IMR-90 (cell line): ENCODE results near the gene MAPKAP1. TPM values are rescaled to one million over a fixed set of nuclear protein-coding genes. Genes with fewer than 3 reads are reported as not detected.

ENCODE experiments used
- ATAC-seq: fragments of 200-7000 bp; cut with Tn5 transposase; 2 replicates; pipeline ENCODE4 v1.9.1; 2020; ENCODE audit warnings: low read depth, mild to moderate bottlenecking, moderate library complexity
- BruUV-seq: library from RNA; stranded (reverse); fragments of 400-500 nt; replicated peaks from 2 replicates; lab custom pipeline; 2021; lab: Mats Ljungman, UMichigan
- CTCF ChIA-PET: fragments of 300-600 bp; formaldehyde crosslinking; extraction: SDS; loops from one replicate; lab custom pipeline; 2021; ENCODE audit warnings: antibody characterized with exemption; lab: Yijun Ruan, JAX
- POLR2A ChIA-PET: fragments of 300-600 bp; sonication (Branson Sonifier 250); formaldehyde crosslinking; loops from one replicate; lab custom pipeline; 2022; ENCODE audit warnings: antibody characterized with exemption; ENCODE audit not compliant: unreplicated experiment; lab: Charles Lee
- DNase-seq: peaks from one replicate; pipeline ENCODE4 v3.0.0; 2013
- H2AFZ ChIP-seq: replicated peaks from 2 replicates; pipeline ENCODE3; 2013; ENCODE audit warnings: low read length, mild to moderate bottlenecking; ENCODE audit not compliant: poor library complexity
- H2AK5ac ChIP-seq: 2 replicates; pipeline ENCODE4 v1.6.1; 2013; ENCODE audit warnings: low read depth, low read length, inconsistent platforms
- H2AK9ac ChIP-seq: replicated peaks from 2 replicates; pipeline ENCODE3; 2013; ENCODE audit warnings: mild to moderate bottlenecking, low read depth, low read length, moderate library complexity; ENCODE audit not compliant: poor library complexity
- H2BK120ac ChIP-seq: 2 replicates; pipeline ENCODE4 v1.6.1; 2013; ENCODE audit warnings: low read depth, low read length, inconsistent platforms
- H2BK15ac ChIP-seq: 3 replicates; pipeline ENCODE4 v1.6.1; 2013; ENCODE audit warnings: low read depth, low read length, inconsistent platforms
- H2BK20ac ChIP-seq: 2 replicates; pipeline ENCODE4 v1.6.1; 2013; ENCODE audit warnings: low read depth, mild to moderate bottlenecking, inconsistent platforms, low read length, moderate library complexity
- H2BK5ac ChIP-seq: 2 replicates; pipeline ENCODE4 v1.6.1; 2013; ENCODE audit warnings: mild to moderate bottlenecking, low read depth, low read length, inconsistent platforms; ENCODE audit not compliant: poor library complexity, severe bottlenecking
- H3K14ac ChIP-seq: replicated peaks from 2 replicates; pipeline ENCODE4 v1.6.1; 2013; ENCODE audit warnings: low read depth, low read length, inconsistent platforms
- H3K18ac ChIP-seq: 2 replicates; pipeline ENCODE4 v1.6.1; 2013; ENCODE audit warnings: low read depth, low read length, control low read depth
- H3K23ac ChIP-seq: 2 replicates; pipeline ENCODE4 v1.6.1; 2013; ENCODE audit warnings: low read depth, low read length, inconsistent platforms
- H3K27ac ChIP-seq: 2 replicates; pipeline ENCODE4 v1.5.1; 2013; ENCODE audit warnings: mild to moderate bottlenecking, control low read depth, low read length; ENCODE audit not compliant: insufficient read depth
- H3K27me3 ChIP-seq: 2 replicates; pipeline ENCODE4 v1.6.1; 2013; ENCODE audit warnings: low read length; ENCODE audit not compliant: control insufficient read depth, insufficient read depth
- H3K36me3 ChIP-seq: 2 replicates; pipeline ENCODE4 v1.6.1; 2013; ENCODE audit warnings: low read length, mixed read lengths; ENCODE audit not compliant: control insufficient read depth, insufficient read depth
- H3K4ac ChIP-seq: 2 replicates; pipeline ENCODE4 v1.6.1; 2013; ENCODE audit warnings: low read depth, low read length, inconsistent platforms
- H3K4me1 ChIP-seq: 2 replicates; pipeline ENCODE4 v1.6.1; 2013; ENCODE audit warnings: low read length, mixed read lengths; ENCODE audit not compliant: control insufficient read depth, insufficient read depth
- H3K4me2 ChIP-seq: 2 replicates; pipeline ENCODE4 v1.6.1; 2013; ENCODE audit warnings: low read depth, mild to moderate bottlenecking, control low read depth, low read length, moderate library complexity
- H3K4me3 ChIP-seq: 2 replicates; pipeline ENCODE4 v1.5.1; 2013; ENCODE audit warnings: low read depth, mild to moderate bottlenecking, control low read depth, low read length, moderate library complexity; ENCODE audit not compliant: insufficient read depth
- H3K56ac ChIP-seq: 2 replicates; pipeline ENCODE4 v1.6.1; 2013; ENCODE audit warnings: low read length, inconsistent platforms; ENCODE audit not compliant: insufficient read depth; ENCODE audit errors: extremely low read depth
- H3K79me1 ChIP-seq, 2 experiments: 2 replicates each; pipeline ENCODE4 v1.6.1; 2013; ENCODE audit warnings: low read length in 2 of 2, inconsistent platforms in 1 of 2, low read depth in 1 of 2
- H3K9ac ChIP-seq: 2 replicates; pipeline ENCODE4 v1.6.1; 2013; ENCODE audit warnings: low read depth, low read length, control low read depth
- H3K9me1 ChIP-seq: 2 replicates; pipeline ENCODE4 v1.6.1; 2013; ENCODE audit warnings: low read length, inconsistent platforms; ENCODE audit not compliant: insufficient read depth
- H3K9me3 ChIP-seq: 2 replicates; pipeline ENCODE4 v1.6.1; 2013; ENCODE audit warnings: low read length; ENCODE audit not compliant: control insufficient read depth, insufficient read depth
- H4K20me1 ChIP-seq: 2 replicates; pipeline ENCODE4 v1.6.1; 2013; ENCODE audit warnings: low read length, inconsistent platforms; ENCODE audit not compliant: insufficient read depth
- H4K5ac ChIP-seq: 2 replicates; pipeline ENCODE4 v1.6.1; 2013; ENCODE audit warnings: mild to moderate bottlenecking, low read depth, low read length, control low read depth
- H4K8ac ChIP-seq, 2 experiments: 2 replicates each; pipeline ENCODE4 v1.6.1; 2013; ENCODE audit warnings: low read depth in 2 of 2, low read length in 2 of 2, control low read depth in 1 of 2, inconsistent platforms in 1 of 2
- H4K91ac ChIP-seq: 2 replicates; pipeline ENCODE4 v1.6.1; 2013; ENCODE audit warnings: low read depth, low read length, inconsistent platforms; ENCODE audit not compliant: insufficient read depth
- BHLHE40 ChIP-seq: fragments of 150-350 bp; IDR thresholded peaks from 2 replicates; pipeline ENCODE4 v1.6.1; 2016; ENCODE audit warnings: mild to moderate bottlenecking, low read depth, low read length
- CEBPB ChIP-seq: IDR thresholded peaks from 2 replicates; pipeline ENCODE4 v1.6.1; 2012; ENCODE audit warnings: low read depth, low read length, improper control_type of control experiment
- CHD1 ChIP-seq: IDR thresholded peaks from 2 replicates; pipeline ENCODE4 v1.6.1; 2012; ENCODE audit warnings: low read depth, low read length, improper control_type of control experiment
- MAFK ChIP-seq: IDR thresholded peaks from 2 replicates; pipeline ENCODE4 v1.6.1; 2012; ENCODE audit warnings: low read depth, low read length, improper control_type of control experiment
- MAZ ChIP-seq: IDR thresholded peaks from 2 replicates; pipeline ENCODE4 v1.6.1; 2012; ENCODE audit warnings: low read depth, mild to moderate bottlenecking, low read length, improper control_type of control experiment, moderate library complexity, borderline replicate concordance
- MXI1 ChIP-seq: IDR thresholded peaks from 2 replicates; pipeline ENCODE4 v1.6.1; 2012; ENCODE audit warnings: low read depth, mild to moderate bottlenecking, low read length, moderate library complexity, borderline replicate concordance
- POLR2A ChIP-seq: IDR thresholded peaks from 2 replicates; pipeline ENCODE4 v1.6.1; 2012; ENCODE audit warnings: mild to moderate bottlenecking, low read depth, low read length
- RAD21 ChIP-seq: IDR thresholded peaks from 2 replicates; pipeline ENCODE4 v1.6.1; 2012; ENCODE audit warnings: low read length, improper control_type of control experiment
- WGBS, 2 experiments: methylation state at CpG; one replicate each; pipeline versions ENCODE4 v1.1.5 to v1.1.7; 2013; ENCODE audit warnings: missing lambda C conversion rate in 2 of 2; ENCODE audit not compliant: insufficient read length in 1 of 2; ENCODE audit errors: extremely low coverage in 2 of 2; 5-methylcytosine and 5-hydroxymethylcytosine counted together
- dilution Hi-C: fragments of 300-500 bp; cut with HindIII; formaldehyde crosslinking; loops from one replicate; pipeline ENCODE4 v1.14.3; 2018; ENCODE audit warnings: low sequenced_read_pairs; ENCODE audit not compliant: unreplicated experiment
- in situ Hi-C: fragments of 300-500 bp; cut with MboI; formaldehyde crosslinking; loops from 3 replicates; pipeline ENCODE4 v1.14.3; 2019; ENCODE audit warnings: low sequenced_read_pairs, inconsistent platforms, mixed read lengths
- intact Hi-C: fragments of 100-400 bp; cut with micrococcal nuclease; formaldehyde crosslinking; loops from 2 replicates; pipeline ENCODE4 v1.10.0; 2022
- polyA plus RNA-seq, 3 experiments: library from polyadenylated mRNA; depleted of rRNA; stranded (reverse); fragments of >200 nt; gene quantifications; 2 replicates each; pipeline ENCODE4 v1.2.3, GENCODE V29; 2012; ENCODE audit warnings: low replicate concordance in 1 of 3
- total RNA-seq: library from RNA; depleted of rRNA; stranded (reverse); fragments of >200 nt; gene quantifications from 2 replicates; pipeline ENCODE4 v1.2.3, GENCODE V29; 2012
- TF ChIP-seq, protein P1 (sequence below): fragments of 150-350 bp; IDR thresholded peaks from 2 replicates; pipeline ENCODE4 v1.6.1; 2017; ENCODE audit warnings: mild to moderate bottlenecking, antibody characterized with exemption, low read length, low read depth
- TF ChIP-seq, protein P2 (sequence below): fragments of 150-350 bp; IDR thresholded peaks from 2 replicates; pipeline ENCODE4 v1.6.1; 2016; ENCODE audit warnings: low read depth, mild to moderate bottlenecking, low read length, moderate library complexity, borderline replicate concordance

The MAPKAP1 gene
- total and polyA plus RNA-seq, 2 of the 4 experiments (the other 2 are of a cell fraction) = 87.2 to 158 TPM

DNA sequence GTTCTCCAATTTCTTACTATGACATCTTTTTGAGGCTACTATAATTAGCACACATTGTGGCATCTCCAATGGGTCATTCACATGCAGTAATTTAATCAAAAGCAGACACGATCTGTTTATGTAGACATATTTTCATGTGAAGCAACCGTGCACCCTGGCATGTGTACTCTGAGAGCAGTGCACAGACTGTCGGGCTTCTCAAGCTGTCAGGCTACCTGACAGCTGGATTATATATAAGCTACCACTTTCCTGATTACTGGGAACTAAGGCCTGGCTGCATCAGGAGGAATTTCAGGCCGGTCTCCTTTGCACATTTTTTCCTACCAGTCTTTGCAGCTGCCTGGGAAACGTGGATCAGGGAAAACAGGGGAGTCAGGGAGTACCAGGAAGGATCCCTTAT is 197.5 kb downstream of the MAPKAP1 start:
- Histone ChIP-seq H3K4me2 (no peak overlapping the region), H2AK9ac (no peak overlapping the region), H3K23ac (peak overlapping the region; percentile 28; the same call in 1 of the 2 replicates), H3K9me3 (no peaks in the 10 kb centered on the region), H2BK120ac (peak overlapping the region; percentile 9; the same call in 1 of the 2 replicates), H3K36me3 (0 out of 2 replicates have a peak, but pooled peaks cover 2% of the 10 kb centered on the region), H2BK20ac (no peak overlapping the region), H3K4ac (no peak overlapping the region), H2BK15ac (no peak overlapping the region; the same call in 2 of the 3 replicates), H3K18ac (no peak overlapping the region), H2AFZ (peak overlapping the region; percentile 40), H3K56ac (0 out of 2 replicates have a peak overlapping the region, but pooled peaks have one; percentile 19), H4K91ac (no peak overlapping the region), H3K27ac (no peak overlapping the region), H3K4me1 (peaks cover 20% of the 10 kb centered on the region), H3K79me1 (peaks cover 16 to 42% of the 10 kb centered on the region in 2 experiments), H4K8ac (peak overlapping the region in 1 of 2 experiments; percentile 12; a peak in 1 of 4 replicates), H3K27me3 (no peaks in the 10 kb centered on the region), H3K9me1 (peaks cover 18% of the 10 kb centered on the region), H2BK5ac (peak overlapping the region; percentile 41), H2AK5ac (no peak overlapping the region), H4K20me1 (peaks cover 13% of the 10 kb centered on the region; the same call in 1 of the 2 replicates), H3K9ac (no peak overlapping the region), H3K4me3 (no peak overlapping the region), H4K5ac (no peak overlapping the region), H3K14ac (0 out of 2 replicates have a peak overlapping the region, but pooled peaks have one; percentile 10)
- DNase-seq (peak; percentile 87), ATAC-seq (peak; percentile 67)
- dilution Hi-C loops = no loop called here
- BruUV-seq = no TSS peak
- intact Hi-C loops = no loop called here
- ChIA-PET CTCF (interaction anchor here (0.6 kb wide), 1 partner anchor 689 kb away, joined by 3 read pairs; no protein-coding TSS in a partner anchor), POLR2A (no interaction called here)
- in situ Hi-C loops = no loop called here
- WGBS, 2 experiments = no CpG with 5 or more reads among the region's 5 CpGs
- TF ChIP-seq MAFK (no peak), BHLHE40 (peak; percentile 74), MXI1 (no peak), RAD21 (no peak), CHD1 (no peak), MAZ (no peak), POLR2A (no peak), CEBPB (peak; percentile 80)
- TF ChIP-seq, protein P1, sequence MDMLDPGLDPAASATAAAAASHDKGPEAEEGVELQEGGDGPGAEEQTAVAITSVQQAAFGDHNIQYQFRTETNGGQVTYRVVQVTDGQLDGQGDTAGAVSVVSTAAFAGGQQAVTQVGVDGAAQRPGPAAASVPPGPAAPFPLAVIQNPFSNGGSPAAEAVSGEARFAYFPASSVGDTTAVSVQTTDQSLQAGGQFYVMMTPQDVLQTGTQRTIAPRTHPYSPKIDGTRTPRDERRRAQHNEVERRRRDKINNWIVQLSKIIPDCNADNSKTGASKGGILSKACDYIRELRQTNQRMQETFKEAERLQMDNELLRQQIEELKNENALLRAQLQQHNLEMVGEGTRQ = no peak
- TF ChIP-seq, protein P2, sequence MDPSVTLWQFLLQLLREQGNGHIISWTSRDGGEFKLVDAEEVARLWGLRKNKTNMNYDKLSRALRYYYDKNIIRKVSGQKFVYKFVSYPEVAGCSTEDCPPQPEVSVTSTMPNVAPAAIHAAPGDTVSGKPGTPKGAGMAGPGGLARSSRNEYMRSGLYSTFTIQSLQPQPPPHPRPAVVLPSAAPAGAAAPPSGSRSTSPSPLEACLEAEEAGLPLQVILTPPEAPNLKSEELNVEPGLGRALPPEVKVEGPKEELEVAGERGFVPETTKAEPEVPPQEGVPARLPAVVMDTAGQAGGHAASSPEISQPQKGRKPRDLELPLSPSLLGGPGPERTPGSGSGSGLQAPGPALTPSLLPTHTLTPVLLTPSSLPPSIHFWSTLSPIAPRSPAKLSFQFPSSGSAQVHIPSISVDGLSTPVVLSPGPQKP = no peak
